ENCODE measurements around the gene KDM2B.

KDM2B gene

DNA sequence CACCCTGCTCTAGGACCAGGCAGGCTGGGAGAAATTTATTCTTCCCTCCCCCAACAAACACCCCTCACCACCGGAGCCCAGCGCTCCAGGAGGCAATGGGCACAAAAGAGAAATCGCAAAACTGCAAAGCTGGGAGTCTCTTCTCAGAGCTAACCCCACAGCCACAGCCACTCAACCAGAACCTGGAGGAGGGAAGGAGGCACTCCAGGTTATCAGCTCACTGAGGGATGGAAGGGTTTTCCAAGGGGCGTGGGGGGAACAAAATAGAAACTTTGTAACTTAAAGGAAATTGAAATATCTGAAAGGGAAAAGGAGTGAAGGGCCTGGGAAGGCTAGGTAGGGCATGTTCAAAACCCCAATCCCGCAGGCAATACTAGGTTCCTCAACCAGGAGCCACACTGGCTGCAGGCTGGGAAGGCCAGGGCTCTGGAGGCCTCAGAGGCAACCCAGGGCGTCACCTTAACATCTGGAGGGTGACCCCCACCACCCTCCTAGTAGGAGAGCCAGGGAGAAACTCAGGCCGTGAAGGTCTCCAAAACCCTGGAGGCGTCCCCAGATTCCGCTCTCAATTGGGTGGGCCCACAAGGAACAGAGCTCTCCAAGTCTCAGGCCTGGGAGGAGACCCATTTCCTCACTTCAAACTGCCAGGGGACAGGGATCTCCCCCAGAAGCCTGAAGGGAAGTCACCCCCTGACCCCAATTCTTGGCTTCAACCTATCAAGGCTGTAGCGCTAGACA is 3.2 kb downstream of the KDM2B start:
- peak overlapping the region; percentile 81 to 87 (median 84) for H3K4me3 Mint-ChIP-seq
- TF ChIP-seq CTCF (IDR thresholded peaks at IDR 0.05; ENCODE audit: unreplicated experiment in 3 of 3), result no peak
- H3K9me3 Mint-ChIP-seq, result no peaks in the 10 kb centered on the region
- H3K4me1 Mint-ChIP-seq, result peaks cover 65% of the 10 kb centered on the region
- peak overlapping the region; percentile 86 to 93 (median 93) for H3K27ac Mint-ChIP-seq
- H3K36me3 Mint-ChIP-seq (ENCODE audit: low read depth), result peaks cover 16% of the 10 kb centered on the region
- peaks cover 8% of the 10 kb centered on the region for H3K27me3 Mint-ChIP-seq (ENCODE audit: low read depth)

DNA sequence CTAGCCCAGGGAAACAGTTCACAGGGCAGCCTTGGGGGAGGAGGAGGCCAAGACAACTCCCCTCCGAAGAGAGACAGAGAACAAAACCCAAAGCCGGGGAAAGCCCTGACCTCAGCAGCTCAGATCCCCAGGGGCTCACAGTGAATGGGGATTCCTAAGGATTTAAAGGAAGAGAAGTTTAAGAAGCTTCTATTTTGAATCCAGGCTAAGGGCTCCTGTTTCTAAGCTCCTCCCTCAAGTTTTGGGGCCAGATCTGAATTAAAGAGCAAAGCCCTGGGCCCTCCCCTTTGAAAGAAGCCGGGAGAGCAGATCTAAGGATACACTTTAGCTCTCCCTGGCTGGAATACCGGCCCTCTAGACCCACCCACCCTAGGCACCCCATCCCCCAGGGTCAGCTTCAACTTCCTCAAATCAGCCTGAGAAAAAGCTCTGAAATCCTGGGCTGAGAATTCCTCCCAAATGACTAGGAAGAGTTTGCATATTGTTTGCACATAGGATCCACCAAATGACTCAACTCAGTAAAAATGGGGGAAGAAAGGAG is 3.9 kb downstream of the KDM2B start:
- peaks cover 11% of the 10 kb centered on the region for H3K27me3 Mint-ChIP-seq (ENCODE audit: low read depth)
- peaks cover 58% of the 10 kb centered on the region for H3K4me1 Mint-ChIP-seq
- peak overlapping the region; percentile 86 to 93 (median 93) for H3K27ac Mint-ChIP-seq
- no peaks in the 10 kb centered on the region for H3K9me3 Mint-ChIP-seq
- H3K4me3 Mint-ChIP-seq, result peak overlapping the region; percentile 81 to 87 (median 84)
- no peak for TF ChIP-seq CTCF (IDR thresholded peaks at IDR 0.05; ENCODE audit: unreplicated experiment in 3 of 3)
- peaks cover 22% of the 10 kb centered on the region for H3K36me3 Mint-ChIP-seq (ENCODE audit: low read depth)

DNA sequence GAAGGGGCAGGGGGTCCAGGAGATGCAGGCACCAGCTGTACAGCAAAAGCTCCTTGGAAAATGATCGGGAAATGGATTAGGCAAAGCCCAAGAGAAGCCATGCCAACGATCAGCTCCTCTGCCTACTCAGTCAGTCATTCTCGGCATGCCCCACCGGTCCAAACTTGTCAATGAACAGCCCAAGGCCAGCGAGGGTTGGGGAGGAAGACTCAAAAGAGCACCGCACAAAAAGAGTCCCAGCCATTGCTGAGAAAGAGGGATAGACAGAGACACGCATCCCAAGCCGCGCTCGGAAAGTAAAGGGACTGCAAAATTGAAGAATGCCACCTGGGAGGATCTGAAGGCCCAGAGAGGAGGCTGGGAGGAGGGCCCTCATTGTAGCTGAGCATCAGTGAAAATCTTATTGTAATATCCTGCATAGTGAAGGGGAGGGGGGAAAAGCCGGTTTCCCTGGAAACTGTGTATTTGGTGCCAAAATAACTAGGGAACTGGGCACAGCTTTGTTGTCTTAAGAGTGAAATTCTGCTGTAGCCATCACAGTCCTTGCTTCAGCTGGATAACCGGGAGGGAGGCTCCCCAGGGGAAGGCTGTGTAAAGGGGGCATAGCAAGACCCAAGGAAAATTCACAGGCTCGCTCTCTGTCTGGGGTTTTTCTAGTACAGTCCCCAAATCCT is 4.7 kb downstream of the KDM2B start:
- H3K9me3 Mint-ChIP-seq, result no peaks in the 10 kb centered on the region
- H3K27ac Mint-ChIP-seq, result peak overlapping the region; percentile 86 to 93 (median 93)
- peak overlapping the region; percentile 81 to 87 (median 84) for H3K4me3 Mint-ChIP-seq
- H3K36me3 Mint-ChIP-seq (ENCODE audit: low read depth), result peaks cover 26% of the 10 kb centered on the region
- no peak for TF ChIP-seq CTCF (IDR thresholded peaks at IDR 0.05; ENCODE audit: unreplicated experiment in 3 of 3)
- H3K4me1 Mint-ChIP-seq, result peaks cover 49% of the 10 kb centered on the region
- peaks cover 9% of the 10 kb centered on the region for H3K27me3 Mint-ChIP-seq (ENCODE audit: low read depth)

- Mint-ChIP-seq H3K36me3 (ENCODE audit: low read depth) (peaks cover 34% of the 10 kb centered on the region), H3K4me3 (peak overlapping the region; percentile 27 to 87 (median 57)), H3K27ac (peak overlapping the region; percentile 54 to 93 (median 86)), H3K9me3 (peaks cover 4% of the 10 kb centered on the region), H3K4me1 (peaks cover 51% of the 10 kb centered on the region), H3K27me3 (ENCODE audit: low read depth) (peaks cover 9% of the 10 kb centered on the region)
- no peak for TF ChIP-seq CTCF (IDR thresholded peaks at IDR 0.05; ENCODE audit: unreplicated experiment in 3 of 3)
Observed at GRCh38 chr12:121575051-121575450, 5.8 kb downstream of the KDM2B start.

- peaks cover 9% of the 10 kb centered on the region for H3K27me3 Mint-ChIP-seq (ENCODE audit: low read depth)
- peaks cover 39% of the 10 kb centered on the region for H3K36me3 Mint-ChIP-seq (ENCODE audit: low read depth)
- H3K9me3 Mint-ChIP-seq, result peaks cover 4% of the 10 kb centered on the region
- H3K27ac Mint-ChIP-seq, result peak overlapping the region in 1 of 3 experiments; percentile 39
- no peak overlapping the region for H3K4me3 Mint-ChIP-seq
- H3K4me1 Mint-ChIP-seq, result peaks cover 56% of the 10 kb centered on the region
- no peak for TF ChIP-seq CTCF (IDR thresholded peaks at IDR 0.05; ENCODE audit: unreplicated experiment in 3 of 3)
Observed at GRCh38 chr12:121574025-121574424, 6.8 kb downstream of the KDM2B start.

All from nephron (organoid).